ENCODE data around the gene YIF1B.

DNA sequence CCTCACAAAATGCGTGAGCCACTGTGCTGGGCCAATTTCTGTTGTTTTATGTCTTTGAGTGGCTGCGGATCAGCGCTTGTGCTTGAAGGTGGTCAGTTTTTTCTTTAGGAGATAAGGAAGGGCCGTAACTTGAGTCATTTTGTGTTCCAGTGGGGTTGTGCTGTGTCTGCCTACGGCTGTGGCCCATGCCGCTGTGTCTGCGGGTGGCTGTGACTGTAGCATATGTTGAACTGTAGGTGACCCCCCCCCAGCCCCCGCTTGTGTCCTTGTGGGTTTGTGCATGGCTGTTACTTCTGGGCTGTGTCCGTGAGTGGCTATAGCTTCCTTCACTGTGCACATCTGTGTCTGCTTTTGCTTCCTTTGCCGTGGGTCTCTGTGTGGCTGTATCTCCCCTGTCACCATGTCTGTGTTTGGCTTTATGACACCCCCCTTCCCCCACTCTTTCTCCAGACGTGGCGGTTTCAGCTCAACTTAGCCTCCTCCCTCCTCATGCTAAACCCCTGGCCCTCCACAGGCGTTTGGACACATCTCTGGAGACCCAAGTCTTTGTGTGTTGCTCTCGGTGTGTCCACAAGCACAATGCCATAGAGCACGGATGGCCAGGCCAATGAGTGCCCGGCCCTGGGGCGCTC lies 60.2 kb downstream of the YIF1B start:
- TF ChIP-seq CTCF (IDR thresholded peaks at IDR 0.05) (no peak), POLR2A (IDR thresholded peaks at IDR 0.05) (no peak)

Data from testis (tissue), 2 donors.